ENCODE results near the gene FNDC10.
A peak's percentile ranks its signal among the peaks of the same experiment; 100 is the strongest.

The FNDC10 gene

GRCh38 chr1:1553821-1554494 is 46.0 kb downstream of the FNDC10 start:
- TF ChIP-seq, protein P1, sequence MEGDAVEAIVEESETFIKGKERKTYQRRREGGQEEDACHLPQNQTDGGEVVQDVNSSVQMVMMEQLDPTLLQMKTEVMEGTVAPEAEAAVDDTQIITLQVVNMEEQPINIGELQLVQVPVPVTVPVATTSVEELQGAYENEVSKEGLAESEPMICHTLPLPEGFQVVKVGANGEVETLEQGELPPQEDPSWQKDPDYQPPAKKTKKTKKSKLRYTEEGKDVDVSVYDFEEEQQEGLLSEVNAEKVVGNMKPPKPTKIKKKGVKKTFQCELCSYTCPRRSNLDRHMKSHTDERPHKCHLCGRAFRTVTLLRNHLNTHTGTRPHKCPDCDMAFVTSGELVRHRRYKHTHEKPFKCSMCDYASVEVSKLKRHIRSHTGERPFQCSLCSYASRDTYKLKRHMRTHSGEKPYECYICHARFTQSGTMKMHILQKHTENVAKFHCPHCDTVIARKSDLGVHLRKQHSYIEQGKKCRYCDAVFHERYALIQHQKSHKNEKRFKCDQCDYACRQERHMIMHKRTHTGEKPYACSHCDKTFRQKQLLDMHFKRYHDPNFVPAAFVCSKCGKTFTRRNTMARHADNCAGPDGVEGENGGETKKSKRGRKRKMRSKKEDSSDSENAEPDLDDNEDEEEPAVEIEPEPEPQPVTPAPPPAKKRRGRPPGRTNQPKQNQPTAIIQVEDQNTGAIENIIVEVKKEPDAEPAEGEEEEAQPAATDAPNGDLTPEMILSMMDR (IDR thresholded peaks at IDR 0.05; ENCODE audit: low read depth, low read length) = no peak
- H3K4me3 ChIP-seq (replicated peaks in 1 of 2; ENCODE audit: low read depth in 2 of 2, low read length in 2 of 2) = no peak overlapping the region
- DNase-seq (ENCODE audit: low read depth in 2 of 2) = no peak

DNA sequence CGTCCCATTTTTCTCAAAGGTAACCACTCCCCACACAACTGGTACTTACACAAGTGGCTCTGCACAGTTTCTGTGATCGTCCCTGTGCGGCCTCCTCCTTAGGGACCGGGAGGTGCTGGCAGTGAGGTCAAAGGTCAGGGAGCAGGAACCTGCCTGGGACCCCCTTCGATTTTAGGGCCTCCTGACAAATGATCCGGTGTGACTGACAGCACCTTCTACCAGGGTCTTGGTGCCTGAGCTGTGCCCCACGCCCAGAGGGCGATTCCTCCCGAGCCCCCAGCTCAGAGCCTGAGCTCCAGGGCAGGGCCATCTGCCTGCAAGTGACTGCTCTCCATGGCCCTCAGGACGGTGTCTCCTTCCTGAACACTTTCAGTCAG is 47.7 kb downstream of the FNDC10 start:
- TF ChIP-seq, protein P1 (IDR thresholded peaks at IDR 0.05; ENCODE audit: low read depth, low read length) = no peak
- no peak for DNase-seq (ENCODE audit: low read depth in 2 of 2)

DNA sequence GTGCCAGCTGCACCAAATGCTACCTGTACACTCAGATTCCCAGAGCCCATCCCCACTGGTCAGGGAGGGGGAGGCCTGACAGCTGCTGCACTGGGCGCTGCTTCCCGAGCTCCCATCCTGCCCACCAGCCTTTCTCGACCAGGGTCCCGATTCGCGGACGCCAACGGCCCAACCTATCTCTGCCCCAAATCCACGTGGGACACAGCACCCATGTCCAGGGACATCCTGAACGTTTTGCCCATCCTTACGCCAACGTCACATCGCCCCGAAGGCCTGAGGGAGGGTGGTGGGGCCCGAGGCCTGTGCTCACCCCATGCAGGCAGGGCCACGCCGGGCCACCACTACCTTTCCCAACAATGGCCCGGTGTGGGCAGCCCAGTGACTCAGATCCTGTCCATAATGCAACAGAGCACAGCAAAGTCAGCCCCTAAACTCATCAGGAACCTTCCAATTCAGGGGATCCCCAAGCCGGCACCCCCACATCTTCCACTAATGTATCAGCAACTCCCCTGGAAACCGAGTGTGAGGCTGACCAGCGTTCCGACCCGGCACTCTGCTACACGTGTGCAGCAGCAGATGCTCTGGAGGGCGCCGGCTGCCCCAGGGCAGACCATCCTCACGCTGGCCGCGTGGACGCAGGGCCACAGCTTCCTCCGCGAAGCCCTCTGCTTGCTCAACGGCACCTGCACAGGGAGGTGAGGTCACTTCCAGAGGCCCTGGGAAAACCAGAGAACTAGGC is 48.2 kb downstream of the FNDC10 start:
- H3K4me3 ChIP-seq (replicated peaks in 1 of 2; ENCODE audit: low read depth in 2 of 2, low read length in 2 of 2) = no peak overlapping the region
- DNase-seq (ENCODE audit: low read depth in 2 of 2) = no peak
- TF ChIP-seq, protein P1 (IDR thresholded peaks at IDR 0.05; ENCODE audit: low read depth, low read length) = no peak

More for the DNA sequence above, 47.7 kb downstream of the FNDC10 start:
- no peak overlapping the region for H3K4me3 ChIP-seq (replicated peaks in 1 of 2; ENCODE audit: low read depth in 2 of 2, low read length in 2 of 2)

DNA sequence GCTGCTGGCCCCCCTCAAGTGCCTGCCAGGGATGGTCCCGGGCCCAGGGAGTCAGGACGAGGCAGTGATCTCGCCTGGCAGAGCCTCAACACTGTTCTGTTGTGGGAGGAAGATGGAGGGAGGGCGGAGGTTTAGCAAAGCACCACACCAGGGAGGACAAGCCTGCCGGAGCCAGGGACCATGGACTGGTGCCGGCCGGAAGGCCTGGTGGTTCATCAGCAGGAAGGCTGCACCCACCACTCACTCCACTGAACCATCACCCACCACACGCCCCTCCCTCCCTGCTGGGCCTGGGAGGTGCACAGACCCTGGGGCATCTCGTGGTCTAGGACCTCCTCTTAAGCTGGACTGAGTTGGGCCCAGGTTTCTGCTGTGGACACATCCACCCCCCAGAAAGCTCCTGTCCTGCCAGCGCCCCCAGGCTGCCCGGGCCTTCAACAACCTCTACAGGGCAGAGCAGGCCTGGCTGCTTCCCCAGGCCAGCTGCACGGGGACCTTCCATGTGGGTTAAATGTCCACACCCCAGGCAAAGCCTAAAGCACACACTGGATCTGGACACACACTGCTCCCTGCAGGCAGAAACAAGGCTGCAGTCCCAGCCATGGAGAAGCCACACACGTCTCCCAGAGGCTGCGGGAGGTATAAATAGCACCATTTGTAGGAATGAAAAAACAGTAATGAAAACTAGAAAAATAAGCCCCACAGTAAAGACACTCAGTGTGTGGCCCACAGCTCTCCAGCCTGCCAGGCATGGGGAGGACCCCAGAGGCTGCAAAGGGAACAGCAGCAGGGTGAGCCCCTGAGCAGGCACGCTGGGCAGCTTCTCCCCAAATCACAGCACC is 49.1 kb downstream of the FNDC10 start:
- no peak overlapping the region for H3K4me3 ChIP-seq (replicated peaks in 1 of 2; ENCODE audit: low read depth in 2 of 2, low read length in 2 of 2)
- DNase-seq (ENCODE audit: low read depth in 2 of 2) = peak; percentile 40 to 56
- TF ChIP-seq, protein P1 (IDR thresholded peaks at IDR 0.05; ENCODE audit: low read depth, low read length) = peak; percentile 49

GRCh38 chr1:1550087-1550486 is 49.8 kb downstream of the FNDC10 start:
- TF ChIP-seq, protein P1 (IDR thresholded peaks at IDR 0.05; ENCODE audit: low read depth, low read length) = no peak
- H3K4me3 ChIP-seq (replicated peaks in 1 of 2; ENCODE audit: low read depth in 2 of 2, low read length in 2 of 2) = no peak overlapping the region
- DNase-seq (ENCODE audit: low read depth in 2 of 2) = no peak

DNA sequence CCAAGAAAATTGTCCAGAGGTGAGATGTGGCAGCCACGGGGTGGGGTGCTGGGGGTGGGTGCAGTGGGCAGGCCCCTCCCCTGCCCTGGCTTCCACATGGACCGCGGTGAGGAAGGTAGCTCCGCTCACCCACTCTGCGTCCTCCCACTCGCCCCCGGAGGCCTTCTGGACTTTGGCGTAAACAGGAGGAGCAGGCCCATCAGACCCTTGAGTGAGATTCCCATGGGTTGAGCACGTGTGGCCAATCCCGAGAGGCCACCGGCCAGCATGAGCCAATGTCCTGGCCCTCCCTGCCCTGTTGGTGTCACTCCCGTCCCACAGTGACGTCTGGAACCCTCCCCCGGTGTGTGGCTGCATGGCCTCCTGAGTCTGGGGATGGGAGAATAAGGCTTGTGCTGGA is 51.3 kb downstream of the FNDC10 start:
- TF ChIP-seq, protein P1 (IDR thresholded peaks at IDR 0.05; ENCODE audit: low read depth, low read length) = no peak
- DNase-seq (ENCODE audit: low read depth in 2 of 2) = no peak
- no peak overlapping the region for H3K4me3 ChIP-seq (replicated peaks in 1 of 2; ENCODE audit: low read depth in 2 of 2, low read length in 2 of 2)

Data from cardiac fibroblast (primary cell).